Measurements from ENCODE around the gene TAPT1. TPM values are rescaled to one million over a fixed set of nuclear protein-coding genes. Genes with fewer than 3 reads are reported as not detected.

The TAPT1 gene
- polyA plus RNA-seq, 1 donor = 29.4 TPM

DNA sequence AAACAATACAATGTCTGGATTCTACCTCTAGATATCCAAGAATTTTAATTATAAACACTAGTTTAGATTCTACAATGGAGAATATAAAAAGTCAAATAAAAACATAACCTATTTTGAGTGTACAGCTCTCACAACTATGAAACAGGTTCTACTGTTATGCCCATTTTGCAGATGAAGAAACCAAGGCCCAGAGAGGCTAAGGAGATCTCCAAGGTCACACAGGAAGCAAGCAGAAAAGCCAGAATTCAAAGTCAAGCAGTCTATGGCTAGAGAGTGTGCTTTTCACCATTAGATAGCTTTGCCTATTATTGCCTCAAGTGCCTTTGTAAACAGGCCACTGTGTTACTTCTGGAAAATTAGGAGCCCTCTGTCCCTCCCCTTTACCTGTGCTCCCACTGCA, 7.3 kb downstream of the TAPT1 start:
- no peak overlapping the region for H3K27ac ChIP-seq (ENCODE audit: low read length)
- H3K9me3 ChIP-seq (ENCODE audit: control insufficient read depth, low read depth, low read length) = no peaks in the 10 kb centered on the region
- no peaks in the 10 kb centered on the region for H3K27me3 ChIP-seq (ENCODE audit: control insufficient read depth, insufficient read depth, low read length)
- DNase-seq = no peak
- H3K4me1 ChIP-seq (ENCODE audit: control insufficient read depth, insufficient read depth, low read length) = peaks cover 5% of the 10 kb centered on the region
- H3K4me3 ChIP-seq (ENCODE audit: low read length) = no peak overlapping the region
- H3K36me3 ChIP-seq (ENCODE audit: control insufficient read depth, insufficient read depth, low read length) = peaks cover 8% of the 10 kb centered on the region

DNA sequence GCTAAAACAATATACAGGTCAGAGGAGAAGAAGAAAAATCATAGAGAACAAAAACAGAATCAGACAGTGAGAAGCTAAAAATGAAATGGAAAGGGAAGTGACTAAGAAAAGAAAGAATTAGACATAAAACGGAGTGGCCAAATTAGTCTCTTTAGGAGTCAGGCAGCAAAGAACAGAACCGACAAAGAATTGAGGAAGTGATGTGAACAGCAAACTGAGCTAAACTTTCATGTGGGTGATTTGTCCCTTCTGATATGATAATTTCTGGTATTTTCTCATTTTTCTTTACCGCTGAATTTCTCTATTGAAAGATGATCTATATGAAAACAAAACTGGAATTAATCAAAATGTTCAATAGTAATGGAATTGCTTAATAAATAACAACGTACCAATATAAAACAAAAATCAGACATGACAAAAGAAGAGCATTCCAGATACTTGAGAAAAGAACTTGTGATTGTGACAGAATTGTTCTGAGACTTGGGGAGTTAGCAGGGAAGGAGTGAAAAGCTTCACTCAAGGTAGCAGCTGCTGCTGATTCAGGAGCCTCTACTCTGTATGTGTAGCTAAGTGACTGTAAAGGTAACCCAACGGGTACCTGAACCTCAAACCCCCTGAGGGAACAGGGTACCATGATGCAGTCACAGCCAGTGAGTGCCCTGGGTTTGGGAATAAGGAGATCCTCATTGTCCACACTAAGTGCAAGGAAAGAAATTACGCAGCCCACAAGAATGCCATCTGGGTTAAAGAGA, 8.8 kb downstream of the TAPT1 start:
- WGBS (ENCODE audit: insufficient coverage, low lambda C conversion rate) = 92% methylated on average over 3 of the region's 6 CpGs
- Histone ChIP-seq H3K36me3 (ENCODE audit: control insufficient read depth, insufficient read depth, low read length) (peaks cover 13% of the 10 kb centered on the region), H3K4me1 (ENCODE audit: control insufficient read depth, insufficient read depth, low read length) (no peaks in the 10 kb centered on the region), H3K4me3 (ENCODE audit: low read length) (no peak overlapping the region), H3K9me3 (ENCODE audit: control insufficient read depth, low read depth, low read length) (no peaks in the 10 kb centered on the region), H3K27ac (ENCODE audit: low read length) (no peak overlapping the region), H3K27me3 (ENCODE audit: control insufficient read depth, insufficient read depth, low read length) (no peaks in the 10 kb centered on the region)
- no peak for DNase-seq

GRCh38 chr4:16213121-16213520, 13.2 kb downstream of the TAPT1 start:
- no peak for DNase-seq
- peaks cover 17% of the 10 kb centered on the region for H3K36me3 ChIP-seq (ENCODE audit: control insufficient read depth, insufficient read depth, low read length)
- no CpG with 5 or more reads among the region's 2 CpGs for WGBS (ENCODE audit: insufficient coverage, low lambda C conversion rate)

GRCh38 chr4:16212138-16212782, 14.0 kb downstream of the TAPT1 start:
- Histone ChIP-seq H3K9me3 (ENCODE audit: control insufficient read depth, low read depth, low read length) (no peaks in the 10 kb centered on the region), H3K27ac (ENCODE audit: low read length) (no peak overlapping the region), H3K4me1 (ENCODE audit: control insufficient read depth, insufficient read depth, low read length) (no peaks in the 10 kb centered on the region), H3K4me3 (ENCODE audit: low read length) (no peak overlapping the region), H3K36me3 (ENCODE audit: control insufficient read depth, insufficient read depth, low read length) (peaks cover 14% of the 10 kb centered on the region), H3K27me3 (ENCODE audit: control insufficient read depth, insufficient read depth, low read length) (no peaks in the 10 kb centered on the region)
- no CpG with 5 or more reads among the region's 3 CpGs for WGBS (ENCODE audit: insufficient coverage, low lambda C conversion rate)
- no peak for DNase-seq

More at GRCh38 chr4:16213121-16213520, 13.2 kb downstream of the TAPT1 start:
- H3K27ac ChIP-seq (ENCODE audit: low read length) = no peak overlapping the region
- H3K27me3 ChIP-seq (ENCODE audit: control insufficient read depth, insufficient read depth, low read length) = no peaks in the 10 kb centered on the region
- H3K9me3 ChIP-seq (ENCODE audit: control insufficient read depth, low read depth, low read length) = no peaks in the 10 kb centered on the region
- H3K4me1 ChIP-seq (ENCODE audit: control insufficient read depth, insufficient read depth, low read length) = no peaks in the 10 kb centered on the region
- H3K4me3 ChIP-seq (ENCODE audit: low read length) = no peak overlapping the region

DNA sequence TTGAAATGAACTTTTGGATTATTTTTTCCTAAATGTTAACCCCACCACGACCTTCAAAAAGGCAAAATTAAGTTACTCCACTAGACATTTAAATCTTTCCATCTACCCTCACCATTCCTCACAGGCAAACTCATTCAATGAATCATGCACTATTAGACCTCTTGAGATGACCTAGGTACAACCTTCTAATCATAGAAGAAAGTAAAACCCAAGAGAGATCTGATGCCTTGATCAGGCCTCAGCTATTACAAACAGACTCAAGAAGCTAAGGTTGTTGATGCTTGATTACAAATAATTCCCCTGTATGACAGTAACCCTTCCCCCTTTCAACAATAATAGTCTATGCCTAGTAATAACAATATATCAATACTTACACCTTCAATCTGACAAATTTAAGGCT, 18.9 kb downstream of the TAPT1 start:
- Histone ChIP-seq H3K27me3 (ENCODE audit: control insufficient read depth, insufficient read depth, low read length) (no peaks in the 10 kb centered on the region), H3K27ac (ENCODE audit: low read length) (no peak overlapping the region), H3K36me3 (ENCODE audit: control insufficient read depth, insufficient read depth, low read length) (peaks cover 13% of the 10 kb centered on the region), H3K4me3 (ENCODE audit: low read length) (no peak overlapping the region), H3K9me3 (ENCODE audit: control insufficient read depth, low read depth, low read length) (no peaks in the 10 kb centered on the region), H3K4me1 (ENCODE audit: control insufficient read depth, insufficient read depth, low read length) (no peaks in the 10 kb centered on the region)
- WGBS (ENCODE audit: insufficient coverage, low lambda C conversion rate) = 88% methylated on average over 1 of the region's 1 CpG
- no peak for DNase-seq

GRCh38 chr4:16206848-16207247, 19.4 kb downstream of the TAPT1 start:
- no peak overlapping the region for H3K27ac ChIP-seq (ENCODE audit: low read length)
- WGBS (ENCODE audit: insufficient coverage, low lambda C conversion rate) = no CpG with 5 or more reads among the region's 2 CpGs
- no peaks in the 10 kb centered on the region for H3K27me3 ChIP-seq (ENCODE audit: control insufficient read depth, insufficient read depth, low read length)
- peaks cover 12% of the 10 kb centered on the region for H3K36me3 ChIP-seq (ENCODE audit: control insufficient read depth, insufficient read depth, low read length)
- H3K4me1 ChIP-seq (ENCODE audit: control insufficient read depth, insufficient read depth, low read length) = no peaks in the 10 kb centered on the region
- no peaks in the 10 kb centered on the region for H3K9me3 ChIP-seq (ENCODE audit: control insufficient read depth, low read depth, low read length)
- no peak overlapping the region for H3K4me3 ChIP-seq (ENCODE audit: low read length)
- no peak for DNase-seq

GRCh38 chr4:16206301-16206700, 20.0 kb downstream of the TAPT1 start:
- H3K9me3 ChIP-seq (ENCODE audit: control insufficient read depth, low read depth, low read length) = no peaks in the 10 kb centered on the region
- no peaks in the 10 kb centered on the region for H3K27me3 ChIP-seq (ENCODE audit: control insufficient read depth, insufficient read depth, low read length)
- no peak overlapping the region for H3K27ac ChIP-seq (ENCODE audit: low read length)
- no peak for DNase-seq
- peaks cover 14% of the 10 kb centered on the region for H3K36me3 ChIP-seq (ENCODE audit: control insufficient read depth, insufficient read depth, low read length)
- H3K4me3 ChIP-seq (ENCODE audit: low read length) = no peak overlapping the region
- no CpG with 5 or more reads among the region's 5 CpGs for WGBS (ENCODE audit: insufficient coverage, low lambda C conversion rate)
- H3K4me1 ChIP-seq (ENCODE audit: control insufficient read depth, insufficient read depth, low read length) = no peaks in the 10 kb centered on the region

- Histone ChIP-seq H3K36me3 (ENCODE audit: control insufficient read depth, insufficient read depth, low read length) (peaks cover 14% of the 10 kb centered on the region), H3K27me3 (ENCODE audit: control insufficient read depth, insufficient read depth, low read length) (no peaks in the 10 kb centered on the region), H3K27ac (ENCODE audit: low read length) (no peak overlapping the region), H3K4me3 (ENCODE audit: low read length) (no peak overlapping the region), H3K9me3 (ENCODE audit: control insufficient read depth, low read depth, low read length) (no peaks in the 10 kb centered on the region), H3K4me1 (ENCODE audit: control insufficient read depth, insufficient read depth, low read length) (no peaks in the 10 kb centered on the region)
- WGBS (ENCODE audit: insufficient coverage, low lambda C conversion rate) = 29% methylated on average over 1 of the region's 7 CpGs
- DNase-seq = peak in 1 of 2 donors; percentile 25
These were observed 20.7 kb downstream of the TAPT1 start for GRCh38 chr4:16205298-16206164.

DNA sequence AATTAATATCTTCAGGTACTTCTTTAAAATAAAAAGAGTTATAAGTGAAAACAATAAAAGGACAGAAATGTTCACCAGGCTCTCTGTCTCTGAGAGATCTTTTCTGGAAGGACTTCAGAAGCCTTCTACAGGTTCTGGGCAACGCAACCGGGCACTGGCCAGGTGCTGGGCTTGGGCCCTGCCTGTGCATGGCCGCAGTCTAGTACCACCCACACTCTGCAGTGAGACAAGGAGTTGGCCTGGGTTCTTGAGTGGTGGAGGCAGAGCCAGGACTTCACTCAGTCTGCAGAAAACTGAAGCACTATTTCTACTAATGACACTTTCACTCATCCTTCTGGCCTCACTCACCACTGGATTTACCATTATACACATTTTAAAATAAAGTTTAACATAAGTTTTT, 21.8 kb downstream of the TAPT1 start:
- no CpG with 5 or more reads among the region's 3 CpGs for WGBS (ENCODE audit: insufficient coverage, low lambda C conversion rate)
- Histone ChIP-seq H3K36me3 (ENCODE audit: control insufficient read depth, insufficient read depth, low read length) (peaks cover 14% of the 10 kb centered on the region), H3K9me3 (ENCODE audit: control insufficient read depth, low read depth, low read length) (no peaks in the 10 kb centered on the region), H3K27ac (ENCODE audit: low read length) (no peak overlapping the region), H3K4me3 (ENCODE audit: low read length) (no peak overlapping the region), H3K4me1 (ENCODE audit: control insufficient read depth, insufficient read depth, low read length) (no peaks in the 10 kb centered on the region), H3K27me3 (ENCODE audit: control insufficient read depth, insufficient read depth, low read length) (no peaks in the 10 kb centered on the region)
- DNase-seq = no peak

DNA sequence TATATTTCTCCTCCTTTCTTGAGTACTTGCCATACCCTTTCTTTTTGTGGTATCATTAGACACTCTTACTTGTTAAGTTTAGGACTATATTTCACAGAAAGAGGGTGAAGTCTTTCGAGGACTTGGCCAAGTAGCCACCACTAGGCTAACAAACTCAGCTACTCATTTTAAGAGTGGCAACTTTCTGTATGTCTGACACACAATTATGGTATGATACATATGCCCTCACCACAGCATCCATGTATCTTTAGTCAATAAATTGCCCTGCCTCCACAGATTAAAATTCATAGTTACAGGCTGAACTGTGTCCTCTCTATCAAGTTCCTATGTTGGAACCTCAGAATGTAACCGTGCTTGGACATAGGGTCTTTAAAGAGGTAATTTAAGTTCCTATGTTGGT, 23.2 kb downstream of the TAPT1 start:
- H3K27ac ChIP-seq (ENCODE audit: low read length) = no peak overlapping the region
- H3K9me3 ChIP-seq (ENCODE audit: control insufficient read depth, low read depth, low read length) = no peaks in the 10 kb centered on the region
- H3K4me1 ChIP-seq (ENCODE audit: control insufficient read depth, insufficient read depth, low read length) = no peaks in the 10 kb centered on the region
- no CpG with 5 or more reads among the region's 2 CpGs for whole genome bisulfite sequencing (ENCODE audit: insufficient coverage, low lambda C conversion rate)
- no peak for DNase-seq
- H3K4me3 ChIP-seq (ENCODE audit: low read length) = no peak overlapping the region
- H3K27me3 ChIP-seq (ENCODE audit: control insufficient read depth, insufficient read depth, low read length) = no peaks in the 10 kb centered on the region
- H3K36me3 ChIP-seq (ENCODE audit: control insufficient read depth, insufficient read depth, low read length) = peaks cover 12% of the 10 kb centered on the region
